ENCODE measurements around the gene KRTAP5-1. TPM values are rescaled to one million over a fixed set of nuclear protein-coding genes. Genes with fewer than 3 reads are reported as not detected.

KRTAP5-1 gene
- total RNA-seq, 1 experiment from 2014 or later: not detected

- H3K27ac ChIP-seq (ENCODE audit: low read depth, low read length): peak overlapping the region; percentile 75; the same call in 1 of the 2 replicates
- no peak overlapping the region for H3K4me3 ChIP-seq (replicated peaks in 1 of 2; ENCODE audit: low read depth in 1 of 2, low read length in 2 of 2)
- no peak overlapping the region for H2AFZ ChIP-seq (ENCODE audit: low read depth, low read length, poor library complexity, severe bottlenecking)
- H3K9me2 ChIP-seq (ENCODE audit: insufficient read depth): no peaks in the 10 kb centered on the region
- no peak overlapping the region for H3K9ac ChIP-seq (ENCODE audit: low read length)
- H4K20me1 ChIP-seq (ENCODE audit: insufficient read depth): no peaks in the 10 kb centered on the region
- H3K36me3 ChIP-seq (ENCODE audit: control insufficient read depth in 1 of 2, insufficient read depth in 2 of 2, low read length in 2 of 2): no peaks in the 10 kb centered on the region; a peak in 1 of 4 replicates
- no peak for DNase-seq (ENCODE audit: low read depth, low spot score)
- no peaks in the 10 kb centered on the region for H3K27me3 ChIP-seq (ENCODE audit: insufficient read depth, low read length)
- TF ChIP-seq ZBTB33 (IDR thresholded peaks at IDR 0.05; ENCODE audit: extremely low read depth, insufficient replicate concordance, low read length): no peak
- no peak for TF ChIP-seq POLR2AphosphoS5 (IDR thresholded peaks at IDR 0.05; ENCODE audit: low read depth, low read length)
- no peak for TF ChIP-seq TCF7L2 (IDR thresholded peaks at IDR 0.05; ENCODE audit: borderline replicate concordance, extremely low read depth, insufficient read depth, insufficient read length)
- no peak for TF ChIP-seq ELF1 (IDR thresholded peaks at IDR 0.05; ENCODE audit: borderline replicate concordance, low read depth)
- TF ChIP-seq SP1 (IDR thresholded peaks at IDR 0.05; ENCODE audit: low read depth): no peak
- TF ChIP-seq CEBPB (IDR thresholded peaks at IDR 0.05; ENCODE audit: low read depth): no peak
- TF ChIP-seq ZFX (IDR thresholded peaks at IDR 0.05): no peak
- ChIA-PET CTCF (interaction anchor here (1.0 kb wide), 1 partner anchor 13 kb away, joined by 5 read pairs; no protein-coding TSS in a partner anchor), POLR2A (interaction anchor here (0.7 to 1.0 kb wide), 2 partner anchors 12 to 13 kb away, joined by 3 read pairs; no protein-coding TSS in a partner anchor), RAD21 (ENCODE audit: low non-redundant PET in 1 of 2, low total read pairs in 2 of 2, uncharacterized antibody in 2 of 2, unreplicated experiment in 2 of 2) (no interaction called here)
- H3K9me3 ChIP-seq (ENCODE audit: control insufficient read depth in 1 of 2, insufficient read depth in 1 of 2, low read depth in 1 of 2, low read length in 2 of 2): no peaks in the 10 kb centered on the region
- no peak for ATAC-seq
- intact Hi-C loops (cut with micrococcal nuclease): no loop called here
- H3K4me2 ChIP-seq (ENCODE audit: low read length): no peak overlapping the region
- H3K79me2 ChIP-seq (ENCODE audit: insufficient read depth, low read length): no peaks in the 10 kb centered on the region
- peaks cover 25 to 29% of the 10 kb centered on the region in 2 experiments for H3K4me1 ChIP-seq (ENCODE audit: control insufficient read depth in 1 of 2, insufficient read depth in 2 of 2, low read length in 2 of 2)
- no TSS peak for BruUV-seq (replicated peaks)
Observed at GRCh38 chr11:1560002-1560648, 25.0 kb downstream of the KRTAP5-1 start.

Measured in HCT116 (cell line).